GM13976 (cell line): Measurements from ENCODE around the gene PLXNA2.
A peak's percentile ranks its signal among the peaks of the same experiment; 100 is the strongest.

Experiments used
- DNase-seq: peaks from one replicate; pipeline ENCODE4 v3.0.0; 2012; ENCODE audit warnings: low spot score
- in situ Hi-C: fragments of 300-500 bp; cut with MboI; formaldehyde crosslinking; loops from one replicate; pipeline ENCODE4 v1.12.0; 2022; ENCODE audit warnings: low sequenced_read_pairs, mixed read lengths, inconsistent platforms; ENCODE audit not compliant: unreplicated experiment
- TF ChIP-seq, protein P1 (sequence below): IDR thresholded peaks from 2 replicates; pipeline ENCODE4 v1.5.1; 2012; ENCODE audit warnings: borderline replicate concordance, mild to moderate bottlenecking; ENCODE audit not compliant: insufficient read depth; ENCODE audit errors: extremely low read depth, missing control alignments, control extremely low read depth

PLXNA2 gene, protein sequence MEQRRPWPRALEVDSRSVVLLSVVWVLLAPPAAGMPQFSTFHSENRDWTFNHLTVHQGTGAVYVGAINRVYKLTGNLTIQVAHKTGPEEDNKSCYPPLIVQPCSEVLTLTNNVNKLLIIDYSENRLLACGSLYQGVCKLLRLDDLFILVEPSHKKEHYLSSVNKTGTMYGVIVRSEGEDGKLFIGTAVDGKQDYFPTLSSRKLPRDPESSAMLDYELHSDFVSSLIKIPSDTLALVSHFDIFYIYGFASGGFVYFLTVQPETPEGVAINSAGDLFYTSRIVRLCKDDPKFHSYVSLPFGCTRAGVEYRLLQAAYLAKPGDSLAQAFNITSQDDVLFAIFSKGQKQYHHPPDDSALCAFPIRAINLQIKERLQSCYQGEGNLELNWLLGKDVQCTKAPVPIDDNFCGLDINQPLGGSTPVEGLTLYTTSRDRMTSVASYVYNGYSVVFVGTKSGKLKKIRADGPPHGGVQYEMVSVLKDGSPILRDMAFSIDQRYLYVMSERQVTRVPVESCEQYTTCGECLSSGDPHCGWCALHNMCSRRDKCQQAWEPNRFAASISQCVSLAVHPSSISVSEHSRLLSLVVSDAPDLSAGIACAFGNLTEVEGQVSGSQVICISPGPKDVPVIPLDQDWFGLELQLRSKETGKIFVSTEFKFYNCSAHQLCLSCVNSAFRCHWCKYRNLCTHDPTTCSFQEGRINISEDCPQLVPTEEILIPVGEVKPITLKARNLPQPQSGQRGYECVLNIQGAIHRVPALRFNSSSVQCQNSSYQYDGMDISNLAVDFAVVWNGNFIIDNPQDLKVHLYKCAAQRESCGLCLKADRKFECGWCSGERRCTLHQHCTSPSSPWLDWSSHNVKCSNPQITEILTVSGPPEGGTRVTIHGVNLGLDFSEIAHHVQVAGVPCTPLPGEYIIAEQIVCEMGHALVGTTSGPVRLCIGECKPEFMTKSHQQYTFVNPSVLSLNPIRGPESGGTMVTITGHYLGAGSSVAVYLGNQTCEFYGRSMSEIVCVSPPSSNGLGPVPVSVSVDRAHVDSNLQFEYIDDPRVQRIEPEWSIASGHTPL (N-terminal part only)

DNA sequence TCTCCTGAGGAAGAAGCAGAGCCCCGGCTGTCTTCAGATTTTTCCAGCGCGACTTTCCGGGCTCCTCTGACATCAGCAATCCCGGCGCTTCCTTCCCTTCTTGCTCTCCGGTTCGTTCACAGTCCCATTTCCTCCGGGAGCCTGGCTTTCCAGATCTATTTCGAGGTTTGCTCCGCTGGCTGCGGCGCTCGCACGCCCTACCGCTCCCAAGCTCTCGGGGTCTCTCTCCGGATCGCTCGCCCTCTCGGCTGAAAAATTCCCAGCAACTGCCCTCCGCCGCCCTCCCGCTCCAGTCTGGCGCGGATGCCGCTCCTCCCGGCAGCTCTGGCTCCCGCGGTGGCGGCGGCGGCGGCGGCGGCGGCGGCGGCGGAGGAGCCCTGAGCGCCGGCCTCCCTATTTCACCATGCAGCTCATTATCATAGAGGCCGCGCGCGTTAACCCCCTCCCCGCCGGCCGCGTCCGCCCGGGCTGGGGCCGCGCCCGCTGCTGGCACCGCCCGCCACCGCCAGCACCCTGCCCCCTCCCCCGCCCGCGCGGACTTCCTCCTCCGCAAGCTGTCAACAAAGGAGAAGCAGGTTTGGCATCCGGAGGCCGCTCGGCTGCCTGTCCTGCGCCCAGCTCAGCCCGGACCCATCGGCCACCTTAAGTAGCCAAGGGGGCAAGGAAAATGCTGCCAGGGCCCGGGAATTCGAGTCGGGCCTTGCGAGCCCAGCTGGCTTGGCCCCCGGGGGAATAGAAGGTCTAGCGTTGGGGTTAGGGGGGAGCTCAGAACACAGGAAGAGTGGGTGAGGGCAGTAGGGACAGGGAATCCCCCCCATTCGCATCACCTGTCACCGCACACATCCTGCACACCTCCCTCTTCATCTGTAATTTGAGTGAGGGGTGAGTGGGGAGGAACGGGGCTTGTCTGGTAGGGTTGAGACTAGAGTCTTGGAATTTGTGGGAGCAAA, at the start of gene PLXNA2:
Gene PLXNA2, minus strand, starts transcription at position 418 of the 950 bp plus-strand sequence. CDS start 26,462 bp downstream, outside the sequence.
- DNase-seq: peak; percentile 53
- in situ Hi-C loops: loop anchor here (10.0 kb wide), 2 partner anchors 109 to 229 kb away; no protein-coding TSS in a partner anchor
- TF ChIP-seq, protein P1, sequence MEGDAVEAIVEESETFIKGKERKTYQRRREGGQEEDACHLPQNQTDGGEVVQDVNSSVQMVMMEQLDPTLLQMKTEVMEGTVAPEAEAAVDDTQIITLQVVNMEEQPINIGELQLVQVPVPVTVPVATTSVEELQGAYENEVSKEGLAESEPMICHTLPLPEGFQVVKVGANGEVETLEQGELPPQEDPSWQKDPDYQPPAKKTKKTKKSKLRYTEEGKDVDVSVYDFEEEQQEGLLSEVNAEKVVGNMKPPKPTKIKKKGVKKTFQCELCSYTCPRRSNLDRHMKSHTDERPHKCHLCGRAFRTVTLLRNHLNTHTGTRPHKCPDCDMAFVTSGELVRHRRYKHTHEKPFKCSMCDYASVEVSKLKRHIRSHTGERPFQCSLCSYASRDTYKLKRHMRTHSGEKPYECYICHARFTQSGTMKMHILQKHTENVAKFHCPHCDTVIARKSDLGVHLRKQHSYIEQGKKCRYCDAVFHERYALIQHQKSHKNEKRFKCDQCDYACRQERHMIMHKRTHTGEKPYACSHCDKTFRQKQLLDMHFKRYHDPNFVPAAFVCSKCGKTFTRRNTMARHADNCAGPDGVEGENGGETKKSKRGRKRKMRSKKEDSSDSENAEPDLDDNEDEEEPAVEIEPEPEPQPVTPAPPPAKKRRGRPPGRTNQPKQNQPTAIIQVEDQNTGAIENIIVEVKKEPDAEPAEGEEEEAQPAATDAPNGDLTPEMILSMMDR: no peak

DNA sequence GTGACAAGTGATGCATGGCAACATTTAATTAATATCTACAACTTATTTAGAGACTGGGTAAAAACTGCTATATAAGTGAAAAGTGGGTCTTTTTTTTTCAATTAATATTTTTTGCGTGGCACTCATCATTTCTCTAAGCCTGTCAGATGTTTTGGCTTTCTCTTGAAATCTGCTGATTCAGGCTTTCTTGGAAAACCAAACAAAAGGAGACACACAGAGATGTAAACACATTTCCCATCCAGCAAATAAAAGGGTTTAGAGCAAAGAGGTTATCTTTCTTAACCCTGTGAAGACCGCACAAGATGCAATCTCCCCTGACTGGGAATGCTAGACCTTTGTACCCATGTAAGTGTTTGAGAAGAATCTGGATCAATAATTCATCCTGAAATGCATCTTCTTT, 48.7 kb upstream of the PLXNA2 start:
- in situ Hi-C loops: no loop called here
- TF ChIP-seq, protein P1: no peak
- no peak for DNase-seq

DNA sequence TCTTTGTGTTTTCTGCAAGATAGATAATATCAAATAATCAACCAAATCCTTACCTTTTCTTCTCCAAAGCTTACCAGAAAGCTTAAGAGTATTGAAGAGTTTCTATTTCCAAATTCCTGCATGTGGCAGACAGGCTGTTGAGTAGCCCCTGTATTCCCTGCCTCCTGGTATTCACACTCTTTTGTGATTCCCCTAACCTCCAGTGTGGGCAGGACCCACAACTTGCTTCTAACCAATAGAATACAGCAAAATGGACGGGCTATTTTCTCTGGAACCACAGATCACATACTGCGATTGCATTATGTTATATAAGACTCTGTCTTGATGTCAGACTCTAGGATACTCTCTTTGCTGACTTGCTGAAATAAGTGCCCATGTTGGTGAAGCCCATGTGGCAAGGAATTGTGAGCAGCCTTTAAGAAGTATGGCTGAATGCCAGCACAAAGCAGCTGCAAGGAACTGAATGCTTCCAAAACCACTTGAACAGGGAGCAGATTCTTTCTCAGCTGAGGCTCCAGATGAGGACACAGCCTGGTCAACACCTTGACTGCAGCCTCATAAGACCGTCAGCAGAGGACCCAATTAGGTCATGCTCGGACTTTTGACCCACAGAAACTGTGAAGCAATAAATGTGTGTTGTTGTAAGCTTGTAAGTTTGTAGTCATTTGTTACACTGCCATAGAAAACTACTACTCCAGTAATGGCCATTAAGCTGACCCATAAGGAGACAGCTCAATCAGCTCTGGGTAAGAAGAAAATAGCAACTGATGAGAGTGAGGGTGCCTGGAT, 47.9 kb upstream of the PLXNA2 start:
- in situ Hi-C loops: no loop called here
- DNase-seq: no peak
- TF ChIP-seq, protein P1: no peak

DNA sequence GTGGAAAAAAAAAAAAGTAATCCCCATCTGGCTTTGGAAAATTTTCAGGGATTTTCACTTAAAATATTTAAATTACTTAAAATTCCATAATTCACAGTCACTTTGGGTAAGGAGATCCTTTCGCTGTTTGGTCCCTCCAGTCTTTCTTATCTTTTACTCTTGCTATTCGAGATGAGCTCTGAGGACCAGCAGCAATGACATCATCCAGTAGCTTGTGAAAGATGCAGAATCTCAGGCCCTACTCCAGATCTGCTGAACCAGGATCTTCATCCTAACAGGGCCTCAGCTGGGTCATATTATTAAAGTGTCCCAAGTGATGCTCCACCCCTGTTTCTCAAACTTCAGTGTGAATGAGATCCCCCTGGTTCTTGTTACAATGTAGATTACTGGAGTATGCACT, 46.9 kb upstream of the PLXNA2 start:
- in situ Hi-C loops: no loop called here
- TF ChIP-seq, protein P1: no peak
- DNase-seq: no peak

DNA sequence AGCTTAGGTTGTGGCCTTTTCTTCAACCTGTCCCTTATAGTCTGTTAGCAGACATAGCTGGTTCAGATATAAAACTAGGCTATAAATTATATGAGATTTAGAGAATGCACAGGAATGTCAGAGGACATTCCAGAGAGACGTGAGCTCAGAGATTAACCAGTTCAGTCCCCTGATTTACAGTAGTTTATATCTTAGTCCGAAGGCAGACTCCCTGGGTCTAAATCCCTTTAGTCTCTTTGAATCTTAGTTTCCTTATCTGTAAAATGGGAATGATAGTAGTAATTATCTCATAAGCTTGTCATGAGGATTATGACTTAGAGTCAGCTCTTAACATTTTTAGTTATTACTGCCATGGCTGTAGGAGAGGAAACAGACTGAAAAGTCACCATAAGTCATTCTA, 45.5 kb upstream of the PLXNA2 start:
- no peak for DNase-seq
- TF ChIP-seq, protein P1: no peak
- in situ Hi-C loops: no loop called here
